ENCODE measurements around the gene PHLDA3.

Gene PHLDA3

GRCh38 chr1:201468844-201469644 lies at the start of gene PHLDA3:
TSS of gene PHLDA3 (minus strand) at chr1:201469188. CDS start at chr1:201468786, 402 bp downstream.
- no peak for FAIRE-seq
- peak; percentile 68 for DNase-seq (ENCODE audit: low spot score)

GRCh38 chr1:201518071-201518470 lies 49.1 kb upstream of the PHLDA3 start:
- FAIRE-seq (no peak), DNase-seq (ENCODE audit: low spot score) (no peak)

- no peak for FAIRE-seq
- DNase-seq (ENCODE audit: low spot score), result no peak
Measured at GRCh38 chr1:201517631-201518030, 48.6 kb upstream of the PHLDA3 start.

- FAIRE-seq (no peak), DNase-seq (ENCODE audit: low spot score) (no peak)
Measured at GRCh38 chr1:201516511-201517127, 47.6 kb upstream of the PHLDA3 start.

- FAIRE-seq (no peak), DNase-seq (ENCODE audit: low spot score) (no peak)
Measured at GRCh38 chr1:201515895-201516294, 46.9 kb upstream of the PHLDA3 start.

GRCh38 chr1:201515062-201515750 lies 46.2 kb upstream of the PHLDA3 start:
- DNase-seq (ENCODE audit: low spot score), result no peak
- no peak for FAIRE-seq

GRCh38 chr1:201514466-201514865 lies 45.5 kb upstream of the PHLDA3 start:
- FAIRE-seq, result no peak
- DNase-seq (ENCODE audit: low spot score), result no peak

- DNase-seq (ENCODE audit: low spot score) (no peak), FAIRE-seq (no peak)
Measured at GRCh38 chr1:201513498-201514243, 44.7 kb upstream of the PHLDA3 start.

GRCh38 chr1:201511941-201512539 lies 43.1 kb upstream of the PHLDA3 start:
- FAIRE-seq (no peak), DNase-seq (ENCODE audit: low spot score) (no peak)

GRCh38 chr1:201511396-201511940 lies 42.5 kb upstream of the PHLDA3 start:
- DNase-seq (ENCODE audit: low spot score) (no peak), FAIRE-seq (no peak)

- no peak for FAIRE-seq
Measured at GRCh38 chr1:201510734-201511133, 41.7 kb upstream of the PHLDA3 start.

GRCh38 chr1:201509601-201510374 lies 40.8 kb upstream of the PHLDA3 start:
- FAIRE-seq (no peak), DNase-seq (ENCODE audit: low spot score) (no peak)

More at GRCh38 chr1:201510734-201511133, 41.7 kb upstream of the PHLDA3 start:
- DNase-seq (ENCODE audit: low spot score), result no peak

GRCh38 chr1:201508809-201509208 lies 39.8 kb upstream of the PHLDA3 start:
- DNase-seq (ENCODE audit: low spot score) (no peak), FAIRE-seq (no peak)

GRCh38 chr1:201507360-201507675 lies 38.3 kb upstream of the PHLDA3 start:
- DNase-seq (ENCODE audit: low spot score) (no peak), FAIRE-seq (no peak)

- no peak for FAIRE-seq
- peak; percentile 63 for DNase-seq (ENCODE audit: low spot score)
Measured at GRCh38 chr1:201506557-201507359, 37.8 kb upstream of the PHLDA3 start, which contains the start of gene CSRP1. TSS of gene CSRP1 (minus strand) at chr1:201507123. CDS start at chr1:201496303, 10,820 bp downstream.

- DNase-seq (ENCODE audit: low spot score) (no peak), FAIRE-seq (no peak)
Measured at GRCh38 chr1:201506092-201506491, 37.1 kb upstream of the PHLDA3 start.

- FAIRE-seq (no peak), DNase-seq (ENCODE audit: low spot score) (peak; percentile 65)
Measured at GRCh38 chr1:201505503-201505890, 36.5 kb upstream of the PHLDA3 start.

GRCh38 chr1:201504799-201505502 lies 36.0 kb upstream of the PHLDA3 start:
- DNase-seq (ENCODE audit: low spot score), result no peak
- no peak for FAIRE-seq

- no peak for FAIRE-seq
- no peak for DNase-seq (ENCODE audit: low spot score)
Measured at GRCh38 chr1:201504179-201504631, 35.2 kb upstream of the PHLDA3 start.

All from RCC 7860 (cell line).